HuH-7 (cell line): ENCODE measurements around the gene CCDC86.

ENCODE experiments used
- DNase-seq: peaks from one replicate; pipeline ENCODE4 v3.0.0; 2011; ENCODE audit warnings: low spot score

The CCDC86 gene

GRCh38 chr11:60868682-60869450 is 27.0 kb downstream of the CCDC86 start:
- no peak for DNase-seq

GRCh38 chr11:60869451-60869825 is 27.5 kb downstream of the CCDC86 start:
- DNase-seq: no peak

GRCh38 chr11:60870276-60870675 is 28.4 kb downstream of the CCDC86 start:
- DNase-seq: no peak

GRCh38 chr11:60870733-60871377 is 28.9 kb downstream of the CCDC86 start:
- no peak for DNase-seq

GRCh38 chr11:60871378-60872061 is 29.6 kb downstream of the CCDC86 start:
- no peak for DNase-seq

GRCh38 chr11:60872124-60872960 is 30.4 kb downstream of the CCDC86 start:
- DNase-seq: no peak

- no peak for DNase-seq
Observed at GRCh38 chr11:60872961-60873524, 31.1 kb downstream of the CCDC86 start.

GRCh38 chr11:60873533-60873932 is 31.6 kb downstream of the CCDC86 start:
- DNase-seq: no peak

- DNase-seq: no peak
Observed at GRCh38 chr11:60874421-60875365, 32.8 kb downstream of the CCDC86 start.

GRCh38 chr11:60875366-60876167 is 33.7 kb downstream of the CCDC86 start:
- DNase-seq: no peak

- no peak for DNase-seq
Observed at GRCh38 chr11:60876168-60876485, 34.2 kb downstream of the CCDC86 start.

GRCh38 chr11:60878245-60879101 is 36.6 kb downstream of the CCDC86 start:
- DNase-seq: no peak

GRCh38 chr11:60879104-60879503 is 37.2 kb downstream of the CCDC86 start:
- no peak for DNase-seq

GRCh38 chr11:60879971-60880588 is 38.2 kb downstream of the CCDC86 start:
- no peak for DNase-seq

GRCh38 chr11:60880643-60881282 is 38.9 kb downstream of the CCDC86 start:
- peak; percentile 76 for DNase-seq

GRCh38 chr11:60887556-60887955 is 45.6 kb downstream of the CCDC86 start:
- peak; percentile 93 for DNase-seq

GRCh38 chr11:60889869-60890311 is 48.0 kb downstream of the CCDC86 start:
- no peak for DNase-seq

- DNase-seq: no peak
Observed at GRCh38 chr11:60890696-60891095, 48.8 kb downstream of the CCDC86 start.
